GM19043 (cell line): Measurements from ENCODE around the gene TBCC.

Source experiments
- ATAC-seq: cut with Tn5 transposase; IDR thresholded peaks from one replicate; pipeline ENCODE4 v1.9.1; 2021; ENCODE audit warnings: low read depth; ENCODE audit not compliant: unreplicated experiment

The TBCC gene

GRCh38 chr6:42702200-42702599 lies 43.7 kb downstream of the TBCC start:
- no peak for ATAC-seq

- no peak for ATAC-seq
Observed at GRCh38 chr6:42698217-42698616, 47.7 kb downstream of the TBCC start.

- no peak for ATAC-seq
Observed at GRCh38 chr6:42697268-42697655, 48.6 kb downstream of the TBCC start.

DNA sequence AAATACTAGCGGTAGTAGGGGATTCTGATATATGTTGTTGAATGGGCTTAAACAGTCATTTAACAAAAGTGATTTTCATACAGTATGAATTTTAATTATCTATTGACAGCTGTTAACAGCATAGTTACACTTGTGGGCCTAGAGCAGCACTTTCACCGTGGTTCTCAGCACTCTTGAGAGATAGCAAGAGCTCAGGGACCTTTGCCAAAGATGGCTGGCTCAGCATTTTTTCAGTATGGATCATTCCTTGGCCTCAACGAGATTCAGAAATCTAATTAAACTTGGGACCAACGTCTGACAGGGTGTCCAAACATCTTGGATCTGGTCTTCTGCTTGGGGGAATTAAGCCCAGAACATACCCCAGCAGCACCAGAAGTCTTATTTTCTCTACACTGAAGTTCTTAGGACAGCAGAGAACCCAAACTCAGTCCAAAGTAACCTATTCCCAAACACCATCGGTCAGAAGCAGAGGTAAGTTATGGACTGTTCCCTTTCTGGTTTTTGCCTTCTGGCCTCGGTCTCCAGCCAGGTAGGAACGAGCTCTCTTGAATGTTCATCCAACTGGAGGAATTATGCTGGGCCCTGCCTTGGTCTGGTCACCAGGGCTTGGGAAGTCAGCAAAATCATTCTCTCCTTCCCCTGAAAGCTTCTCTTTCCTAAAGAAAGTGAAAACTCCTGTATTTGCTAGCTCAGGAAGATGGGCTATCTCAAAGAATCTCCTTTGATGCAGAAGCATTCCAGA lies 49.2 kb downstream of the TBCC start:
- ATAC-seq = no peak

- ATAC-seq = no peak
Observed at GRCh38 chr6:42694586-42694985, 51.3 kb downstream of the TBCC start.
